K562 (cell line): ENCODE measurements around the gene TRAK1. TPM values are rescaled to one million over a fixed set of nuclear protein-coding genes. Genes with fewer than 3 reads are reported as not detected.
A peak's percentile ranks its signal among the peaks of the same experiment; 100 is the strongest.

Experiments
- ATAC-seq: fragments of 200-7000 bp; cut with Tn5 transposase; 3 replicates; pipeline ENCODE4 v1.9.1; 2020; ENCODE audit warnings: moderate library complexity
- BruUV-seq: library from RNA; stranded (reverse); fragments of 400-500 nt; replicated peaks from 2 replicates; lab custom pipeline; 2021; lab: Mats Ljungman, UMichigan
- CTCF ChIA-PET: fragments of 300-600 bp; formaldehyde crosslinking; extraction: SDS; loops from one replicate; lab custom pipeline; 2021; ENCODE audit warnings: low intra/inter-chr PET ratio; lab: Yijun Ruan, JAX
- POLR2A ChIA-PET: fragments of 300-600, 350-650 bp; sonication (Branson Sonifier 250); formaldehyde crosslinking; extraction: SDS; loops from one replicate; lab custom pipeline; 2021; ENCODE audit warnings: antibody characterized with exemption, inconsistent platforms; lab: Yijun Ruan, JAX
- DNase-seq, 4 experiments: peaks; one replicate each; pipeline versions ENCODE4 v3.0.0 to v3.0.0-alpha.2; 2011 to 2018; ENCODE audit warnings: low spot score in 3 of 4, mixed read lengths in 3 of 4; ENCODE audit errors: extremely low read depth in 1 of 4
- FAIRE-seq: peaks from 2 replicates; lab custom pipeline; 2011; peaks lifted over from hg19 to GRCh38; lab: Jason Lieb, UNC
- H2AFZ ChIP-seq: 2 replicates; pipeline ENCODE4 v1.6.0; 2011; ENCODE audit warnings: low read depth, low read length, control low read depth, inconsistent platforms
- H3K27ac ChIP-seq: fragments of 200-600 bp; 3 replicates; pipeline ENCODE4 v1.8.0; 2011; ENCODE audit warnings: low read depth, mild to moderate bottlenecking, control low read depth, inconsistent platforms, low read length, moderate library complexity, mixed read lengths; ENCODE audit errors: extremely low read depth
- H3K27me3 ChIP-seq, 2 experiments: fragments of 300-600 bp in 1 of 2; 2 replicates in 1 of 2; 3 replicates in 1 of 2; pipeline versions ENCODE4 v1.6.0 to v1.8.0; 2011; ENCODE audit warnings: inconsistent platforms in 2 of 2, low read length in 2 of 2, mild to moderate bottlenecking in 1 of 2, mixed read lengths in 1 of 2, moderate library complexity in 1 of 2; ENCODE audit not compliant: control insufficient read depth in 2 of 2, insufficient read depth in 2 of 2
- H3K36me3 ChIP-seq: fragments of 300-600 bp; 3 replicates; pipeline ENCODE4 v1.8.0; 2011; ENCODE audit warnings: mild to moderate bottlenecking, low read length, inconsistent platforms; ENCODE audit not compliant: control insufficient read depth, insufficient read depth
- H3K4me1 ChIP-seq, 2 experiments: fragments of 200-600 bp in 1 of 2; replicated peaks in 1 of 2; 2 replicates in 1 of 2; 3 replicates in 1 of 2; pipeline versions ENCODE4 v1.5.1 to v1.8.0; 2011; ENCODE audit warnings: inconsistent platforms in 2 of 2, low read length in 2 of 2, mild to moderate bottlenecking in 1 of 2, mixed read lengths in 1 of 2, moderate library complexity in 1 of 2; ENCODE audit not compliant: control insufficient read depth in 2 of 2, insufficient read depth in 2 of 2
- H3K4me2 ChIP-seq: 2 replicates; pipeline ENCODE4 v1.6.1; 2011; ENCODE audit warnings: low read length, control low read depth, inconsistent platforms, mixed read lengths; ENCODE audit not compliant: insufficient read depth
- H3K4me3 ChIP-seq: fragments of 200-600 bp; sonication (generic), shearing (Covaris generic); 2 replicates; pipeline ENCODE4 v1.5.1; 2016; ENCODE audit warnings: control low read depth, inconsistent platforms
- H3K79me2 ChIP-seq: fragments of 200-600 bp; 3 replicates; pipeline ENCODE4 v1.8.0; 2011; ENCODE audit warnings: low read length, inconsistent platforms; ENCODE audit not compliant: control insufficient read depth, insufficient read depth
- H3K9ac ChIP-seq, 2 experiments: 2 replicates each; pipeline versions ENCODE4 v1.6.0 to v1.6.1; 2011; ENCODE audit warnings: low read depth in 2 of 2, low read length in 2 of 2, control low read depth in 1 of 2, inconsistent platforms in 1 of 2, mild to moderate bottlenecking in 1 of 2, mixed read lengths in 1 of 2; ENCODE audit not compliant: insufficient read depth in 1 of 2
- H3K9me1 ChIP-seq: one replicate; pipeline ENCODE4 v1.6.0; 2011; ENCODE audit warnings: inconsistent platforms, mild to moderate bottlenecking, low read length, moderate library complexity; ENCODE audit not compliant: control insufficient read depth, insufficient read depth
- H3K9me3 ChIP-seq: replicated peaks from 2 replicates; pipeline ENCODE4 v1.5.1; 2011; ENCODE audit warnings: low read depth, low read length, inconsistent platforms; ENCODE audit not compliant: control insufficient read depth, insufficient read depth
- H4K20me1 ChIP-seq: replicated peaks from 2 replicates; pipeline ENCODE4 v1.6.1; 2011; ENCODE audit warnings: low read length, inconsistent platforms, mixed read lengths; ENCODE audit not compliant: control insufficient read depth, insufficient read depth
- MTA2 ChIP-seq: fragments of 450-650 bp; IDR thresholded peaks from 2 replicates; pipeline ENCODE4 v1.6.1; 2016; ENCODE audit warnings: low read depth
- PRDM10 ChIP-seq: fragments of 450-650 bp; IDR thresholded peaks from 2 replicates; pipeline ENCODE4 v1.6.1; 2018; ENCODE audit not compliant: partially characterized antibody
- SRSF1 ChIP-seq: fragments of 200-400 bp; formaldehyde crosslinking; IDR thresholded peaks from 2 replicates; pipeline ENCODE4 v1.6.1; 2017; ENCODE audit warnings: mild to moderate bottlenecking, low read depth, low read length, moderate library complexity
- USF2 ChIP-seq: sonication (generic); formaldehyde crosslinking; IDR thresholded peaks from 2 replicates; pipeline ENCODE4 v1.5.0; 2020; ENCODE audit warnings: missing genetic modification reagents
- ZNF431 ChIP-seq: sonication (generic); formaldehyde crosslinking; IDR thresholded peaks from 2 replicates; pipeline ENCODE4 v1.8.0; 2022; ENCODE audit warnings: mild to moderate bottlenecking, missing genetic modification reagents
- in situ Hi-C: fragments of 300-500 bp; cut with MboI; formaldehyde crosslinking; loops from 4 replicates; pipeline ENCODE4 v1.15.0; 2018; ENCODE audit warnings: inconsistent platforms, mixed read lengths
- intact Hi-C: fragments of 100-400 bp; cut with micrococcal nuclease; formaldehyde crosslinking; loops from 2 replicates; pipeline ENCODE4 v1.14.2; 2022
- polyA plus RNA-seq, 8 experiments: library from polyadenylated mRNA; depleted of rRNA in 4 of 8; stranded (reverse) in 5 of 8; unstranded in 3 of 8; fragments of >200 nt; fragmentation: Nextera tagmentation in 2 of 8; fragmentation: Illumina TruSeq in 1 of 8; extraction: Ambion mirVana in 2 of 8; extraction: Trizol in 1 of 8; gene quantifications; 2 replicates each; pipeline versions ENCODE4 v1.2.1 to v1.2.3, GENCODE V29; 2011 to 2014; ENCODE audit warnings: inconsistent platforms in 1 of 8, missing spikeins in 1 of 8
- total RNA-seq, 7 experiments: library from RNA; depleted of rRNA in 6 of 7; stranded (reverse); fragments of >200 nt in 6 of 7; fragmentation: Illumina TruSeq in 2 of 7; extraction: Trizol in 2 of 7; gene quantifications; 2 replicates each; pipeline versions ENCODE4 v1.2.1 to v1.2.3, GENCODE V29; 2011 to 2021; ENCODE audit warnings: low replicate concordance in 1 of 7

The TRAK1 gene
- total and polyA plus RNA-seq, 9 of the 15 experiments (the other 6 are each of a cell fraction or from before 2014, with no cell fraction given): 5.3 to 28.5 (median 17.5) TPM

GRCh38 chr3:42271786-42272185, 180.6 kb downstream of the TRAK1 start:
- CTCF ChIA-PET: no interaction called here
- TF ChIP-seq ZNF431 (peak; percentile 93), USF2 (CRISPR knock-in tag) (no peak), SRSF1 (no peak), MTA2 (no peak), PRDM10 (no peak)
- H3K4me3 ChIP-seq: no peak overlapping the region
- no peak overlapping the region for H3K27ac ChIP-seq
- FAIRE-seq (no peak), ATAC-seq (no peak), DNase-seq (no peak)
- peaks cover 23 to 27% of the 10 kb centered on the region in 2 experiments for H3K27me3 ChIP-seq
- H3K79me2 ChIP-seq: no peaks in the 10 kb centered on the region
- POLR2A ChIA-PET: no interaction called here
- H3K4me1 ChIP-seq: no peaks in the 10 kb centered on the region
- H2AFZ ChIP-seq: no peak overlapping the region
- intact Hi-C loops (no loop called here), in situ Hi-C loops (no loop called here)
- no peak overlapping the region for H3K9ac ChIP-seq
- H4K20me1 ChIP-seq: 0 out of 2 replicates have a peak, but pooled peaks cover 6% of the 10 kb centered on the region
- no peaks in the 10 kb centered on the region for H3K9me3 ChIP-seq
- H3K36me3 ChIP-seq: no peaks in the 10 kb centered on the region
- no TSS peak for BruUV-seq
- H3K4me2 ChIP-seq: no peak overlapping the region
- H3K9me1 ChIP-seq: no peaks in the 10 kb centered on the region
